ENCODE results near the gene FRK.

Gene FRK

DNA sequence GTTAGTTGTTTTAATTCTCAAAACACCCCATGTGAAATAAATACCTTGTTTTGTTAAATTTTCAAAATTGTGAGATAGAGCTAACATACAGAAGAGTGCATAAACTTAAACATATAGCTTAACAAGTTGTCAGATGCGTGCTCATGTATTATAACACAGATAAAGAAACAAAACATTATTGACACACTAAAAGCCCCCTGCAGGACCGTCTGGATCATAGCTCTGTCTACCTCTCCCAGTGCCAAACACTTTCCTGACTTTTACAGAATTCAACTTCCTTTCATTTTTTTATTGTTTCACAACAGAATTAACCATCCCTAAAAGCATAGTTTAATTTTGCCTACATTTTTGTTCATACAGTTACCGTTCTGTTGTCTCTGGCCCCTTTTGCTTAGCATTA, 17.8 kb upstream of the FRK start:
- Histone ChIP-seq H3K9me3 (ENCODE audit: control insufficient read depth in 5 of 5, low read length in 5 of 5) (no peaks in the 10 kb centered on the region), H3K9ac (ENCODE audit: low read length in 5 of 5) (no peak overlapping the region), H3K4me3 (ENCODE audit: low read depth in 1 of 5, low read length in 5 of 5) (no peak overlapping the region), H3K27me3 (ENCODE audit: control insufficient read depth in 5 of 5, insufficient read depth in 4 of 5, low read length in 5 of 5) (no peaks in the 10 kb centered on the region), H3K4me1 (ENCODE audit: control insufficient read depth in 5 of 5, insufficient read depth in 5 of 5, low read length in 5 of 5) (no peaks in the 10 kb centered on the region), H3K27ac (ENCODE audit: low read depth, low read length) (no peak overlapping the region), H3K36me3 (ENCODE audit: control insufficient read depth in 5 of 5, insufficient read depth in 5 of 5, low read length in 5 of 5) (no peaks in the 10 kb centered on the region)

DNA sequence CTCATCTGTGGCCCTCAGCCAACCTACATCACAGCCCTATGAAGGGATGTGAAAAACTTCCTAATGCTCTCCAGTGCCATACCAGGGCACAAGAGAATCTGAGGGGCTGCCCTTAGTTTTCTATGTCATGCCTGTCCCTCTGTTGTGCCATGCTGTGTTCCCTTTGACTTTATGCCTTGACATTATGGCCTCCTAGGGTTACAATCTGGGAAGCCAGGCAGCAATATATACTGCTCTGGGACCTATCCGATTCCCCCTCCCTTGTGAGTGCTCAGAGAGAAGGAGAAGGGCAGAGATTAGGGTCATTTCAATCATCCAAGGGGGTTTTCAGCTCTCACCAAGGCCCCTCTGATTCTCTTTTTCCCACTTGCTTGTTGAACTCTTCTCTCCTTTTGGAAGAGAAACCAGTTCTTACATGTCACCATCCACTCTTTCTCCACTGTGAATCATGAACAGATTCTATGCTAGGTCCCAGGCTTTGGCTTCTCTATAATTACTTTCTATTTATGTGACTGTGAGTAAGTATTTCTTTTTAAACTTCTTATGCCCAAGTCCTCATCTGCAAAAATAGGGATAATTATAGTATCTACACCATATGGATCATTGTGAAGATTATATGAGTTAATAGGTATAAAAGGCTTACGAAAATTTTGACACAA, 14.2 kb upstream of the FRK start:
- no peak overlapping the region for H3K4me3 ChIP-seq (ENCODE audit: low read depth in 1 of 5, low read length in 5 of 5)
- no peaks in the 10 kb centered on the region for H3K36me3 ChIP-seq (ENCODE audit: control insufficient read depth in 5 of 5, insufficient read depth in 5 of 5, low read length in 5 of 5)
- no peak overlapping the region for H3K27ac ChIP-seq (ENCODE audit: low read depth, low read length)
- no peak overlapping the region for H3K9ac ChIP-seq (ENCODE audit: low read length in 5 of 5)
- H3K4me1 ChIP-seq (ENCODE audit: control insufficient read depth in 5 of 5, insufficient read depth in 5 of 5, low read length in 5 of 5): no peaks in the 10 kb centered on the region
- no peaks in the 10 kb centered on the region for H3K9me3 ChIP-seq (ENCODE audit: control insufficient read depth in 5 of 5, low read length in 5 of 5)
- no peaks in the 10 kb centered on the region for H3K27me3 ChIP-seq (ENCODE audit: control insufficient read depth in 5 of 5, insufficient read depth in 4 of 5, low read length in 5 of 5)

- Histone ChIP-seq H3K36me3 (ENCODE audit: control insufficient read depth in 5 of 5, insufficient read depth in 5 of 5, low read length in 5 of 5) (no peaks in the 10 kb centered on the region), H3K4me3 (ENCODE audit: low read depth in 1 of 5, low read length in 5 of 5) (no peak overlapping the region), H3K27me3 (ENCODE audit: control insufficient read depth in 5 of 5, insufficient read depth in 4 of 5, low read length in 5 of 5) (no peaks in the 10 kb centered on the region), H3K9ac (ENCODE audit: low read length in 5 of 5) (no peak overlapping the region), H3K27ac (ENCODE audit: low read depth, low read length) (no peak overlapping the region), H3K9me3 (ENCODE audit: control insufficient read depth in 5 of 5, low read length in 5 of 5) (no peaks in the 10 kb centered on the region), H3K4me1 (ENCODE audit: control insufficient read depth in 5 of 5, insufficient read depth in 5 of 5, low read length in 5 of 5) (no peaks in the 10 kb centered on the region)
Observed at GRCh38 chr6:116073765-116074440, 13.2 kb upstream of the FRK start.

GRCh38 chr6:116072368-116072767, 11.7 kb upstream of the FRK start:
- H3K9me3 ChIP-seq (ENCODE audit: control insufficient read depth in 5 of 5, low read length in 5 of 5): no peaks in the 10 kb centered on the region
- no peaks in the 10 kb centered on the region for H3K27me3 ChIP-seq (ENCODE audit: control insufficient read depth in 5 of 5, insufficient read depth in 4 of 5, low read length in 5 of 5)
- H3K4me1 ChIP-seq (ENCODE audit: control insufficient read depth in 5 of 5, insufficient read depth in 5 of 5, low read length in 5 of 5): no peaks in the 10 kb centered on the region
- no peak overlapping the region for H3K27ac ChIP-seq (ENCODE audit: low read depth, low read length)
- H3K4me3 ChIP-seq (ENCODE audit: low read depth in 1 of 5, low read length in 5 of 5): no peak overlapping the region
- H3K36me3 ChIP-seq (ENCODE audit: control insufficient read depth in 5 of 5, insufficient read depth in 5 of 5, low read length in 5 of 5): no peaks in the 10 kb centered on the region
- no peak overlapping the region for H3K9ac ChIP-seq (ENCODE audit: low read length in 5 of 5)

GRCh38 chr6:116070616-116071389, 10.1 kb upstream of the FRK start:
- H3K27me3 ChIP-seq (ENCODE audit: control insufficient read depth in 5 of 5, insufficient read depth in 4 of 5, low read length in 5 of 5): no peaks in the 10 kb centered on the region
- H3K36me3 ChIP-seq (ENCODE audit: control insufficient read depth in 5 of 5, insufficient read depth in 5 of 5, low read length in 5 of 5): no peaks in the 10 kb centered on the region
- H3K9me3 ChIP-seq (ENCODE audit: control insufficient read depth in 5 of 5, low read length in 5 of 5): no peaks in the 10 kb centered on the region
- H3K9ac ChIP-seq (ENCODE audit: low read length in 5 of 5): no peak overlapping the region
- no peak overlapping the region for H3K4me3 ChIP-seq (ENCODE audit: low read depth in 1 of 5, low read length in 5 of 5)
- no peaks in the 10 kb centered on the region for H3K4me1 ChIP-seq (ENCODE audit: control insufficient read depth in 5 of 5, insufficient read depth in 5 of 5, low read length in 5 of 5)
- no peak overlapping the region for H3K27ac ChIP-seq (ENCODE audit: low read depth, low read length)

GRCh38 chr6:116070101-116070500, 9.4 kb upstream of the FRK start:
- no peaks in the 10 kb centered on the region for H3K27me3 ChIP-seq (ENCODE audit: control insufficient read depth in 5 of 5, insufficient read depth in 4 of 5, low read length in 5 of 5)
- no peak overlapping the region for H3K9ac ChIP-seq (ENCODE audit: low read length in 5 of 5)
- H3K4me3 ChIP-seq (ENCODE audit: low read depth in 1 of 5, low read length in 5 of 5): no peak overlapping the region
- no peaks in the 10 kb centered on the region for H3K4me1 ChIP-seq (ENCODE audit: control insufficient read depth in 5 of 5, insufficient read depth in 5 of 5, low read length in 5 of 5)
- no peak overlapping the region for H3K27ac ChIP-seq (ENCODE audit: low read depth, low read length)
- no peaks in the 10 kb centered on the region for H3K36me3 ChIP-seq (ENCODE audit: control insufficient read depth in 5 of 5, insufficient read depth in 5 of 5, low read length in 5 of 5)
- no peaks in the 10 kb centered on the region for H3K9me3 ChIP-seq (ENCODE audit: control insufficient read depth in 5 of 5, low read length in 5 of 5)

DNA sequence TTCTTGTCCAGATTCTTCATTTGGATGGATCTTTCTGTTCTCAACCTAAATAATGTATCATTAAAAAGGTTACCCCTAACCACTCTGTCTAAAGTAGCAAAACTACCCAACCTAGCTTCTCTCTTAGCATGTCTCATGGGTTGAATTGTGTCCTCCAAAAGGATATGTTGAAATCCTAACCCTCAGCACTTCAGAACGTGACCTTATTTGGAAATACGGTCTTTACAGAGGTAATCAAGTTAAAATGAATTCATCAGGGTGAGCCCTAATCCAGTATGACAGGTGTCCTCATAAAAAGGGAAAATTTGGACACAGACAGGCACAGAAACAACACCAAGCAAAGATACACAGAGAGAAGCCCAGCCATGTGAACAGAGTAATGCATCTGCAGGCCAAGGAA, 6.1 kb upstream of the FRK start:
- H3K27ac ChIP-seq (ENCODE audit: low read depth, low read length): no peak overlapping the region
- no peaks in the 10 kb centered on the region for H3K27me3 ChIP-seq (ENCODE audit: control insufficient read depth in 5 of 5, insufficient read depth in 4 of 5, low read length in 5 of 5)
- H3K9ac ChIP-seq (ENCODE audit: low read length in 5 of 5): no peak overlapping the region
- H3K4me3 ChIP-seq (ENCODE audit: low read depth in 1 of 5, low read length in 5 of 5): no peak overlapping the region
- H3K9me3 ChIP-seq (ENCODE audit: control insufficient read depth in 5 of 5, low read length in 5 of 5): no peaks in the 10 kb centered on the region
- no peaks in the 10 kb centered on the region for H3K36me3 ChIP-seq (ENCODE audit: control insufficient read depth in 5 of 5, insufficient read depth in 5 of 5, low read length in 5 of 5)
- no peaks in the 10 kb centered on the region for H3K4me1 ChIP-seq (ENCODE audit: control insufficient read depth in 5 of 5, insufficient read depth in 5 of 5, low read length in 5 of 5)

DNA sequence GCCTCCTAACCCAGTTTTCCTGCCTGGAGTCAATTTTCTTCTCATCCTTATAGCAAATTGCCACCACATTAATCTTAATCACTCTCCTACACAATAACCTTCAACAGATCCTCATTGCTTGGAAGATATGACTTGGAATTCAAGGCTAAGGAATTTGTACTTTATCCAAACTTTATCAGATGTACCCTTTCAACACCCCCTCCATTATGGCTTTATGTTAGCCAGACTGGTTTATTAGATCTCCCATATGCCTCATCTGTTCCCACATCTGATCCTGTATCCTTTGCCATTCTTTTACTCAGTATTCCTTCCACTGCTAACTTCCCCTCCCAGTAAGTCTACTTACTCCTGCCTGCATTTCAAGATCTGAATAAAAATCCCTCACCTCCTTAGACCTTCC, 4.0 kb upstream of the FRK start:
- H3K4me3 ChIP-seq (ENCODE audit: low read depth in 1 of 5, low read length in 5 of 5): no peak overlapping the region
- H3K27ac ChIP-seq (ENCODE audit: low read depth, low read length): no peak overlapping the region
- no peaks in the 10 kb centered on the region for H3K9me3 ChIP-seq (ENCODE audit: control insufficient read depth in 5 of 5, low read length in 5 of 5)
- H3K9ac ChIP-seq (ENCODE audit: low read length in 5 of 5): no peak overlapping the region
- no peaks in the 10 kb centered on the region for H3K36me3 ChIP-seq (ENCODE audit: control insufficient read depth in 5 of 5, insufficient read depth in 5 of 5, low read length in 5 of 5)
- no peaks in the 10 kb centered on the region for H3K27me3 ChIP-seq (ENCODE audit: control insufficient read depth in 5 of 5, insufficient read depth in 4 of 5, low read length in 5 of 5)
- H3K4me1 ChIP-seq (ENCODE audit: control insufficient read depth in 5 of 5, insufficient read depth in 5 of 5, low read length in 5 of 5): peaks cover 0 to 17% (median 15%) of the 10 kb centered on the region in 5 donors

DNA sequence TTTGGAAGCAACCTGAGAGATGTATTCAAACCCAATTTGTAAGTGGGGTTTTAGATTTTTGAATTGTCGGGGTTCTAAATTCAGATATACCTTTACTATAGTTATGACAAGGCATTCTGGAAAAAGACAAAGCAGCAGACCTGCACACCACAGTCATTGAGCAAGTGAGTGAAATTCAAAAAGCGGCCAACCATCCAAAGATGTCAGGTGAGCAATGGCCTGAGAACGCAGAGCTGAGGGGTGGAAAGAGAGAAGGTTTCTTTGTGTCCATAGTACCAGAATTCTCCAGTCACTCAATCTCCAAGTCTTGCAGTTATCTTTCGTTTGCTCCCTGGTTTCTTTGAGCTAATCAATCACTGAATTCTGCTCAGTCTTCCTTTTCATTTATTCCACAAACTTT, 1.8 kb upstream of the FRK start:
- no peaks in the 10 kb centered on the region for H3K27me3 ChIP-seq (ENCODE audit: control insufficient read depth in 5 of 5, insufficient read depth in 4 of 5, low read length in 5 of 5)
- H3K36me3 ChIP-seq (ENCODE audit: control insufficient read depth in 5 of 5, insufficient read depth in 5 of 5, low read length in 5 of 5): no peaks in the 10 kb centered on the region
- H3K4me1 ChIP-seq (ENCODE audit: control insufficient read depth in 5 of 5, insufficient read depth in 5 of 5, low read length in 5 of 5): peaks cover 0 to 20% (median 16%) of the 10 kb centered on the region in 5 donors
- H3K9me3 ChIP-seq (ENCODE audit: control insufficient read depth in 5 of 5, low read length in 5 of 5): no peaks in the 10 kb centered on the region
- no peak overlapping the region for H3K27ac ChIP-seq (ENCODE audit: low read depth, low read length)
- no peak overlapping the region for H3K9ac ChIP-seq (ENCODE audit: low read length in 5 of 5)
- no peak overlapping the region for H3K4me3 ChIP-seq (ENCODE audit: low read depth in 1 of 5, low read length in 5 of 5)

Data from subcutaneous abdominal adipose tissue (tissue), 5 donors.